Mesenchymal stem cell (in vitro differentiated cells and primary cell): ENCODE data around the gene C1QTNF5. TPM values are rescaled to one million over a fixed set of nuclear protein-coding genes. Genes with fewer than 3 reads are reported as not detected.

Experiments
- DNase-seq: peaks from one replicate; pipeline ENCODE4 v3.0.0-alpha.2; 2013
- H2AFZ ChIP-seq: one replicate; pipeline ENCODE4 v1.6.1; 2013; ENCODE audit warnings: low read depth, mild to moderate bottlenecking, control low read depth, inconsistent platforms, low read length, moderate library complexity
- H2AK5ac ChIP-seq: 2 replicates; pipeline ENCODE4 v1.6.1; 2013; ENCODE audit warnings: low read length, moderate library complexity, mild to moderate bottlenecking, inconsistent platforms; ENCODE audit not compliant: severe bottlenecking
- H2BK120ac ChIP-seq: one replicate; pipeline ENCODE4 v1.6.1; 2013; ENCODE audit warnings: low read depth, mild to moderate bottlenecking, inconsistent platforms, low read length, moderate library complexity
- H2BK12ac ChIP-seq, 2 experiments: one replicate each; pipeline ENCODE4 v1.6.1; 2013; ENCODE audit warnings: inconsistent platforms in 2 of 2, low read length in 2 of 2, mild to moderate bottlenecking in 2 of 2, moderate library complexity in 2 of 2, control low read depth in 1 of 2
- H2BK15ac ChIP-seq: one replicate; pipeline ENCODE4 v1.6.1; 2013; ENCODE audit warnings: mild to moderate bottlenecking, low read depth, inconsistent platforms; ENCODE audit not compliant: poor library complexity, severe bottlenecking
- H2BK5ac ChIP-seq: 2 replicates; pipeline ENCODE4 v1.6.1; 2013; ENCODE audit warnings: low read depth, mild to moderate bottlenecking, low read length, control low read depth, inconsistent platforms; ENCODE audit not compliant: poor library complexity, severe bottlenecking
- H3K14ac ChIP-seq, 2 experiments: one replicate each; pipeline ENCODE4 v1.6.1; 2013; ENCODE audit warnings: inconsistent platforms in 2 of 2, low read length in 2 of 2, control low read depth in 1 of 2, mild to moderate bottlenecking in 1 of 2, moderate library complexity in 1 of 2
- H3K18ac ChIP-seq, 2 experiments: one replicate each; pipeline ENCODE4 v1.6.1; 2013; ENCODE audit warnings: inconsistent platforms in 2 of 2, low read length in 2 of 2, control low read depth in 1 of 2, low read depth in 1 of 2, mild to moderate bottlenecking in 1 of 2
- H3K23ac ChIP-seq, 2 experiments: one replicate each; pipeline ENCODE4 v1.6.1; 2013; ENCODE audit warnings: inconsistent platforms in 2 of 2, low read length in 2 of 2, mild to moderate bottlenecking in 2 of 2, moderate library complexity in 2 of 2, control low read depth in 1 of 2
- H3K27ac ChIP-seq: 2 replicates; pipeline ENCODE4 v1.5.1; 2013; ENCODE audit warnings: mild to moderate bottlenecking, moderate library complexity, low read length, control low read depth, inconsistent platforms; ENCODE audit not compliant: poor library complexity, severe bottlenecking
- H3K27me3 ChIP-seq, 2 experiments: 2 replicates each; pipeline versions ENCODE4 v1.6.1 to v1.7.0; 2013; ENCODE audit warnings: low read length in 2 of 2, mild to moderate bottlenecking in 2 of 2, moderate library complexity in 2 of 2, control low read depth in 1 of 2, inconsistent platforms in 1 of 2; ENCODE audit not compliant: control insufficient read depth in 1 of 2, insufficient read depth in 1 of 2
- H3K36me3 ChIP-seq, 2 experiments: 2 replicates each; pipeline versions ENCODE4 v1.6.1 to v1.7.0; 2013; ENCODE audit warnings: low read length in 2 of 2, control low read depth in 1 of 2, inconsistent platforms in 1 of 2, low read depth in 1 of 2, mild to moderate bottlenecking in 1 of 2; ENCODE audit not compliant: insufficient read depth in 2 of 2, control insufficient read depth in 1 of 2
- H3K4ac ChIP-seq, 2 experiments: one replicate each; pipeline ENCODE4 v1.6.1; 2013; ENCODE audit warnings: inconsistent platforms in 2 of 2, low read length in 2 of 2, mild to moderate bottlenecking in 2 of 2, moderate library complexity in 2 of 2, control low read depth in 1 of 2, low read depth in 1 of 2
- H3K4me1 ChIP-seq: 2 replicates; pipeline ENCODE4 v1.6.1; 2013; ENCODE audit warnings: low read depth, low read length, control low read depth; ENCODE audit not compliant: control insufficient read depth, insufficient read depth
- H3K4me2 ChIP-seq: 2 replicates; pipeline ENCODE4 v1.6.1; 2013; ENCODE audit warnings: low read length, mild to moderate bottlenecking, inconsistent platforms; ENCODE audit not compliant: poor library complexity, severe bottlenecking
- H3K4me3 ChIP-seq, 2 experiments: 2 replicates each; pipeline versions ENCODE4 v1.5.1 to v1.7.0; 2013; ENCODE audit warnings: low read length in 2 of 2, mild to moderate bottlenecking in 2 of 2, control low read depth in 1 of 2, low read depth in 1 of 2; ENCODE audit not compliant: insufficient read depth in 1 of 2
- H3K79me1 ChIP-seq: replicated peaks from 2 replicates; pipeline ENCODE4 v1.6.1; 2013; ENCODE audit warnings: mild to moderate bottlenecking, control low read depth, low read length, inconsistent platforms; ENCODE audit not compliant: poor library complexity, severe bottlenecking
- H3K9ac ChIP-seq: 2 replicates; pipeline ENCODE4 v1.7.0; 2013; ENCODE audit warnings: mild to moderate bottlenecking, low read length, moderate library complexity
- H3K9me3 ChIP-seq: 2 replicates; pipeline ENCODE4 v1.7.0; 2013; ENCODE audit warnings: mild to moderate bottlenecking, low read length; ENCODE audit not compliant: control insufficient read depth
- H4K8ac ChIP-seq: one replicate; pipeline ENCODE4 v1.6.1; 2013; ENCODE audit warnings: inconsistent platforms, mild to moderate bottlenecking, low read length, moderate library complexity
- H4K91ac ChIP-seq: one replicate; pipeline ENCODE4 v1.6.1; 2013; ENCODE audit warnings: mild to moderate bottlenecking, low read length, inconsistent platforms
- WGBS: methylation state at CpG from one replicate; pipeline ENCODE4 v1.1.7; 2013; ENCODE audit warnings: mixed read lengths; 5-methylcytosine and 5-hydroxymethylcytosine counted together
- small RNA-seq: library from polyadenylated mRNA; stranded (forward); fragments of <200 nt; extraction: miRNeasy Mini kit (QIAGEN cat#:217004); gene quantifications from one replicate; pipeline ENCODE3, GENCODE V24; 2013; ENCODE audit warnings: low read depth

C1QTNF5 gene

GRCh38 chr11:119293461-119293860 is 47.2 kb downstream of the C1QTNF5 start:
- no peak for DNase-seq
- no peaks in the 10 kb centered on the region for H3K27me3 ChIP-seq
- no peak overlapping the region for H4K91ac ChIP-seq
- H3K14ac ChIP-seq = no peak overlapping the region
- no peak overlapping the region for H3K4me3 ChIP-seq
- no peak overlapping the region for H3K4ac ChIP-seq
- H3K27ac ChIP-seq = no peak overlapping the region
- no peak overlapping the region for H2BK15ac ChIP-seq
- no peaks in the 10 kb centered on the region for H3K4me1 ChIP-seq
- H3K79me1 ChIP-seq = peaks cover 14% of the 10 kb centered on the region
- H2BK120ac ChIP-seq = no peak overlapping the region
- no peak overlapping the region for H3K9ac ChIP-seq
- H2BK5ac ChIP-seq = no peak overlapping the region
- H4K8ac ChIP-seq = no peak overlapping the region
- H2BK12ac ChIP-seq = no peak overlapping the region
- no peak overlapping the region for H3K4me2 ChIP-seq
- no peak overlapping the region for H2AK5ac ChIP-seq
- 100% methylated on average over 3 of the region's 3 CpGs for WGBS
- no peak overlapping the region for H3K23ac ChIP-seq
- H3K36me3 ChIP-seq = peaks cover 27 to 55% of the 10 kb centered on the region in 2 experiments
- peaks cover 24% of the 10 kb centered on the region for H3K9me3 ChIP-seq
- H2AFZ ChIP-seq = no peak overlapping the region
- H3K18ac ChIP-seq = no peak overlapping the region

DNA sequence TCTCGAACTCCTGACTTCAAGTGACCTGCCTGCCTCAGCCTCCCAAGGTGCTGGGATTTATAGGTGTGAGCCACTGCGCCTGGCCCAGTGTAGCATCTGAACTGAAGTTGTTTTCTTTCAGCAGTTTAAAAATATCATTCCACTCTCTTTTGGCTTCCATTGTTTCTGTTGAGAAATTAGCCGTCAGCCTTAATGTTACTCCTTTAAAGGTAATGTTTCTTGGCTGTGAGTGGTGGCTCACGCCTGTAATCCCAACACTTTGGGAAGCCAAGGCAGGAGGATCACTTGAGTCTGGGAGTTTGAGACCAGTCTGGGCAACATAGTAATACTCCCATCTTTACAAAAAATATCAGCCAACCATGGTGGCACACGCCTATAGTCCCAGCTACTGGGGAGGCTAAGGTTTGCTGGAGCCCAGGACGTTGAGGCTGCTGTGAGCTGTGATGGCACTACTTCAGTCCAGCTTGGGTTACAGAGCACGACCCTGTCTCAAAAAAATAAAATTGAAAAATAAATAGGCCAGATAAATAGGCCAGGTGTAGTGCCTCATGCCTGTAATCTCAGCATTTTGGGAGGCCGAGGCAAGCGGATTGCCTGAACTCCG is 49.7 kb downstream of the C1QTNF5 start:
- Histone ChIP-seq H3K27me3 (no peaks in the 10 kb centered on the region), H2BK15ac (no peak overlapping the region), H3K4me1 (no peaks in the 10 kb centered on the region), H4K91ac (no peak overlapping the region), H3K4me3 (no peak overlapping the region), H2BK12ac (no peak overlapping the region), H3K9me3 (peaks cover 24% of the 10 kb centered on the region), H3K79me1 (peaks cover 17% of the 10 kb centered on the region), H3K18ac (no peak overlapping the region), H2AFZ (no peak overlapping the region), H3K36me3 (peaks cover 29 to 62% of the 10 kb centered on the region in 2 experiments), H3K14ac (no peak overlapping the region), H3K27ac (no peak overlapping the region), H3K9ac (no peak overlapping the region), H4K8ac (no peak overlapping the region), H2AK5ac (no peak overlapping the region), H3K4ac (no peak overlapping the region), H3K23ac (no peak overlapping the region), H2BK5ac (no peak overlapping the region), H2BK120ac (no peak overlapping the region), H3K4me2 (no peak overlapping the region)
- DNase-seq = no peak
- WGBS = 98% methylated on average over 8 of the region's 10 CpGs

Small RNAs within 50 kb of the gene (small RNA-seq; reads per million reads assigned to genes)
- gene RF01225 (not detected), gene RNU6-262P (not detected)
